GM12874 (cell line): ENCODE measurements around the gene VTI1B.

Experiments used
- TF ChIP-seq, protein P1 (sequence below): IDR thresholded peaks from 2 replicates; pipeline ENCODE4 v1.5.1; 2011; ENCODE audit warnings: low read depth, mild to moderate bottlenecking, control low read depth, low read length, moderate library complexity; ENCODE audit not compliant: insufficient read depth

The VTI1B gene

GRCh38 chr14:67694791-67695393 lies 20.5 kb upstream of the VTI1B start:
- TF ChIP-seq, protein P1, sequence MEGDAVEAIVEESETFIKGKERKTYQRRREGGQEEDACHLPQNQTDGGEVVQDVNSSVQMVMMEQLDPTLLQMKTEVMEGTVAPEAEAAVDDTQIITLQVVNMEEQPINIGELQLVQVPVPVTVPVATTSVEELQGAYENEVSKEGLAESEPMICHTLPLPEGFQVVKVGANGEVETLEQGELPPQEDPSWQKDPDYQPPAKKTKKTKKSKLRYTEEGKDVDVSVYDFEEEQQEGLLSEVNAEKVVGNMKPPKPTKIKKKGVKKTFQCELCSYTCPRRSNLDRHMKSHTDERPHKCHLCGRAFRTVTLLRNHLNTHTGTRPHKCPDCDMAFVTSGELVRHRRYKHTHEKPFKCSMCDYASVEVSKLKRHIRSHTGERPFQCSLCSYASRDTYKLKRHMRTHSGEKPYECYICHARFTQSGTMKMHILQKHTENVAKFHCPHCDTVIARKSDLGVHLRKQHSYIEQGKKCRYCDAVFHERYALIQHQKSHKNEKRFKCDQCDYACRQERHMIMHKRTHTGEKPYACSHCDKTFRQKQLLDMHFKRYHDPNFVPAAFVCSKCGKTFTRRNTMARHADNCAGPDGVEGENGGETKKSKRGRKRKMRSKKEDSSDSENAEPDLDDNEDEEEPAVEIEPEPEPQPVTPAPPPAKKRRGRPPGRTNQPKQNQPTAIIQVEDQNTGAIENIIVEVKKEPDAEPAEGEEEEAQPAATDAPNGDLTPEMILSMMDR, result no peak

- TF ChIP-seq, protein P1, result no peak
Observed at GRCh38 chr14:67690011-67690410, 15.6 kb upstream of the VTI1B start.

- TF ChIP-seq, protein P1, result no peak
Observed at GRCh38 chr14:67683842-67684241, 9.4 kb upstream of the VTI1B start.

- TF ChIP-seq, protein P1, result no peak
Observed at GRCh38 chr14:67680941-67681340, 6.5 kb upstream of the VTI1B start.

DNA sequence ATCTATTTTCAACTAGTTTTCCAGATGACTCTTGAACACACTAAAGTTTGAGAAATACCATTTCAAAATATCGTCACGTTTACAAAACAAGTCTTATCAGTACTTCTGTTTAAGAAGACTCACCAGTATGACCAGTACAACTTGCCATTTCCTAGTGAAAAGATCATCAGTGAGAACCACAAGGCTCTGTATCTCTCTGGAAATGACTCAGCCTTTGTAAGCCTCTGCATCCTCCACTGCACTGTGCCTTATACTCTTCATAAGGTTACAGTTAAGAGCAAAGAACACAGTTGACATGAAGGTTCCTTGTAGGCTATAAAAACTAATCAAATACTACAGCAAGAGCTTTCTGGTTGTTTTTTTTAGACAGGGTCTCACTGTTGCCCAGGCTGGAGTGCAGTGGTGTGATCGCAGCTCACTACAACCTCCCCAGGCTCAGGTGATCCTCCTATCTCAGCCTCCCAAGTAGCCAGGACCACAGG lies 5.7 kb upstream of the VTI1B start:
- TF ChIP-seq, protein P1, result no peak

DNA sequence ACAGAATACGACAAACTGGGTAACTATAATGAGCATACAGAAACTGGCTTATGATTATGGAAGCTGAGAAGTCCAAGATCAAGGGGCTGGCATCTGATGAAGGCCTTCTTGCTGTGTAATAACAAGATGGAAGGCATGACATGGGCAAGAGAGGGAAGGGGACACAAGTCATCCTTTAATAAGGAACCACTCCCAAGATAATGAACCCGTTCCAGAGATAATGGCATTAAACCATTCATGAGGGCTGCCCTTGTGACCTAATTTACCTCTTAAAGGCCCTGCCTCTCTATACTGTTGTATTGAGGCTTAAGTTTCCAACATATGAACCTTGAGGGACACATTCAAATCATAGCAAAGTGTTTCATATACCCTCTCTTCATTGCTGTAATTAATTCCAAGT lies 4.6 kb upstream of the VTI1B start:
- TF ChIP-seq, protein P1, result no peak

DNA sequence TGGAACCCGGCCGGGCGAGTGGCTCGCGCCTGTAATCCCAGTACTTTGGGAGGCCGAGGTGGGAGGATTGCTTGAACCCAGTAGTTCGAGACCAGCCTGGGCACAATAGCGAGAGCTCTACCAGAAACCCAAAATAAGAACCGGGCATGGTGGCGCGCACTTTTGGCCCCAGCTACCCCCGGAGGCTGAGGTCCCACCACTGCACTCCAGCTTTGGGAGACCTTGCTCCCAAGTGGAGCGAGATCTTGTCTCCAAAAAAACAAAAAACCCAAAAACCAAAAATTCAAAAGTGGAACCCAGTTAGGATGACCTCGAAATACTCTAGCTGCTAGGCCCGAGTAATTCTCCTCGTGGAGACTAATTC lies 769 bp upstream of the VTI1B start:
- TF ChIP-seq, protein P1, result no peak
